HCT116 (cell line): ENCODE results near the gene TMEM109. TPM values are rescaled to one million over a fixed set of nuclear protein-coding genes. Genes with fewer than 3 reads are reported as not detected.

Source experiments
- ATAC-seq: fragments of 200-7000 bp; cut with Tn5 transposase; 2 replicates; pipeline ENCODE4 v1.9.1; 2020; ENCODE audit warnings: mild to moderate bottlenecking, moderate library complexity
- BruUV-seq: library from RNA; stranded (reverse); fragments of 400-500 nt; replicated peaks from 2 replicates; lab custom pipeline; 2021; lab: Mats Ljungman, UMichigan
- CTCF ChIA-PET: fragments of 300-600 bp; sonication (Branson Sonifier 250); formaldehyde crosslinking; loops from one replicate; lab custom pipeline; 2021; ENCODE audit warnings: antibody characterized with exemption; lab: Charles Lee
- POLR2A ChIA-PET: fragments of 300-600, 350-600 bp; sonication (Branson Sonifier 250); formaldehyde crosslinking; loops from one replicate; lab custom pipeline; 2021; ENCODE audit warnings: antibody characterized with exemption; lab: Charles Lee
- RAD21 ChIA-PET, 2 experiments: fragments of 300-600 bp; sonication (Branson Sonifier 250); formaldehyde crosslinking; loops; one replicate each; lab custom pipeline; 2023; ENCODE audit warnings: low total read pairs in 2 of 2; ENCODE audit not compliant: uncharacterized antibody in 2 of 2, unreplicated experiment in 2 of 2, low non-redundant PET in 1 of 2; lab: Charles Lee
- DNase-seq: peaks from one replicate; pipeline ENCODE4 v3.0.0-alpha.2; 2010; ENCODE audit warnings: low read depth, low spot score
- H2AFZ ChIP-seq: fragments of 200-600 bp; shearing (Covaris generic), sonication (generic); 2 replicates; pipeline ENCODE4 v1.6.1; 2017; ENCODE audit warnings: low read depth, mixed run types, mixed read lengths, antibody characterized with exemption, low read length; ENCODE audit not compliant: poor library complexity, severe bottlenecking
- H3K27ac ChIP-seq: 2 replicates; pipeline ENCODE4 v1.5.1; 2012; ENCODE audit warnings: low read depth, low read length
- H3K27me3 ChIP-seq: fragments of 200-600 bp; sonication (generic); 2 replicates; pipeline ENCODE4 v1.6.1; 2016; ENCODE audit warnings: mixed run types, low read length, mixed read lengths; ENCODE audit not compliant: insufficient read depth
- H3K36me3 ChIP-seq, 2 experiments: fragments of 200-500 bp in 1 of 2; fragments of 200-600 bp in 1 of 2; sonication (Bioruptor generic) in 1 of 2; sonication (generic) in 1 of 2; 2 replicates each; pipeline versions ENCODE4 v1.5.1 to v1.6.1; 2014 to 2016; ENCODE audit warnings: low read length in 2 of 2, inconsistent platforms in 1 of 2, mixed read lengths in 1 of 2, mixed run types in 1 of 2; ENCODE audit not compliant: insufficient read depth in 2 of 2, control insufficient read depth in 1 of 2
- H3K4me1 ChIP-seq, 2 experiments: fragments of 200-600 bp in 1 of 2; sonication (generic) in 1 of 2; 2 replicates each; pipeline versions ENCODE4 v1.5.1 to v1.6.1; 2012 to 2017; ENCODE audit warnings: low read length in 2 of 2, inconsistent platforms in 1 of 2, mild to moderate bottlenecking in 1 of 2, mixed read lengths in 1 of 2, mixed run types in 1 of 2, moderate library complexity in 1 of 2; ENCODE audit not compliant: insufficient read depth in 2 of 2, control insufficient read depth in 1 of 2
- H3K4me2 ChIP-seq: fragments of 200-600 bp; sonication (generic); 2 replicates; pipeline ENCODE4 v1.6.1; 2017; ENCODE audit warnings: mixed run types, low read length, mixed read lengths
- H3K4me3 ChIP-seq, 2 experiments: fragments of 200-600 bp in 1 of 2; sonication (generic) in 1 of 2; replicated peaks in 1 of 2; 2 replicates each; pipeline ENCODE4 v1.5.1; 2011 to 2016; ENCODE audit warnings: low read length in 2 of 2, control low read depth in 1 of 2, low read depth in 1 of 2, mild to moderate bottlenecking in 1 of 2, mixed read lengths in 1 of 2, mixed run types in 1 of 2
- H3K79me2 ChIP-seq: fragments of 200-600 bp; sonication (generic); 2 replicates; pipeline ENCODE4 v1.6.1; 2017; ENCODE audit warnings: mild to moderate bottlenecking, mixed run types, low read length, moderate library complexity, mixed read lengths; ENCODE audit not compliant: insufficient read depth
- H3K9ac ChIP-seq: fragments of 200-600 bp; sonication (generic); 2 replicates; pipeline ENCODE4 v1.6.1; 2016; ENCODE audit warnings: low read length, mixed read lengths
- H3K9me2 ChIP-seq: fragments of 200-600 bp; sonication (generic), shearing (Covaris generic); 2 replicates; pipeline ENCODE4 v1.6.1; 2017; ENCODE audit warnings: mixed run types, mild to moderate bottlenecking, moderate library complexity; ENCODE audit not compliant: insufficient read depth
- H3K9me3 ChIP-seq, 2 experiments: fragments of 200-500 bp in 1 of 2; fragments of 200-600 bp in 1 of 2; sonication (Bioruptor generic) in 1 of 2; sonication (generic) in 1 of 2; 2 replicates each; pipeline ENCODE4 v1.6.1; 2014 to 2017; ENCODE audit warnings: low read length in 2 of 2, mixed read lengths in 2 of 2, inconsistent platforms in 1 of 2, low read depth in 1 of 2, mild to moderate bottlenecking in 1 of 2, mixed run types in 1 of 2, moderate library complexity in 1 of 2; ENCODE audit not compliant: control insufficient read depth in 1 of 2, insufficient read depth in 1 of 2
- H4K20me1 ChIP-seq: fragments of 200-600 bp; sonication (generic), shearing (Covaris generic); 2 replicates; pipeline ENCODE4 v1.6.1; 2017; ENCODE audit warnings: mixed run types, mild to moderate bottlenecking, moderate library complexity; ENCODE audit not compliant: insufficient read depth
- CBX3 ChIP-seq: IDR thresholded peaks from 2 replicates; pipeline ENCODE4 v1.6.1; 2012; ENCODE audit warnings: low read depth
- CEBPB ChIP-seq: IDR thresholded peaks from 2 replicates; pipeline ENCODE4 v1.6.1; 2012; ENCODE audit warnings: low read depth
- ELF1 ChIP-seq: IDR thresholded peaks from 2 replicates; pipeline ENCODE4 v1.6.1; 2012; ENCODE audit warnings: low read depth, borderline replicate concordance
- EZH2phosphoT487 ChIP-seq: fragments of 200-600 bp; IDR thresholded peaks from 2 replicates; pipeline ENCODE4 v1.6.1; 2018; ENCODE audit warnings: antibody characterized with exemption, borderline replicate concordance
- FOSL1 ChIP-seq: IDR thresholded peaks from 2 replicates; pipeline ENCODE4 v1.6.1; 2012; ENCODE audit warnings: low read depth
- JUND ChIP-seq: IDR thresholded peaks from 2 replicates; pipeline ENCODE4 v1.6.1; 2012
- POLR2AphosphoS5 ChIP-seq: IDR thresholded peaks from 2 replicates; pipeline ENCODE4 v1.6.1; 2011; ENCODE audit warnings: mild to moderate bottlenecking, low read depth, low read length, moderate library complexity
- SP1 ChIP-seq: IDR thresholded peaks from 2 replicates; pipeline ENCODE4 v1.6.1; 2012; ENCODE audit warnings: low read depth
- YY1 ChIP-seq: IDR thresholded peaks from 2 replicates; pipeline ENCODE4 v1.6.1; 2011; ENCODE audit warnings: low read length, low read depth, moderate library complexity, mild to moderate bottlenecking; ENCODE audit not compliant: insufficient replicate concordance; ENCODE audit errors: extremely low read depth
- ZFX ChIP-seq: fragments of 450-650 bp; IDR thresholded peaks from 2 replicates; pipeline ENCODE4 v1.6.1; 2017
- ZNF274 ChIP-seq: fragments of 200-500 bp; sonication (Bioruptor generic); IDR thresholded peaks from 2 replicates; pipeline ENCODE4 v1.6.1; 2014; ENCODE audit warnings: mild to moderate bottlenecking, low read depth, low read length, inconsistent platforms
- intact Hi-C: fragments of 100-400 bp; cut with micrococcal nuclease; formaldehyde crosslinking; loops from 2 replicates; pipeline ENCODE4 v1.10.0; 2022
- total RNA-seq: library from RNA; stranded (reverse); gene quantifications from one replicate; pipeline ENCODE4 v1.2.1, GENCODE V29; 2021; ENCODE audit not compliant: unreplicated experiment
- TF ChIP-seq, protein P1 (sequence below): IDR thresholded peaks from 2 replicates; pipeline ENCODE4 v1.6.1; 2011; ENCODE audit warnings: mild to moderate bottlenecking, low read length, moderate library complexity; ENCODE audit not compliant: insufficient replicate concordance; ENCODE audit errors: extremely low read depth
- TF ChIP-seq, protein P2 (sequence below), 3 experiments: fragments of 200-600 bp in 1 of 3; sonication (generic) in 1 of 3; IDR thresholded peaks in 2 of 3; conservative IDR thresholded peaks in 1 of 3; 2 replicates each; pipeline ENCODE4 v1.5.1; 2012 to 2017; ENCODE audit warnings: low read depth in 2 of 3, low read length in 2 of 3, antibody characterized with exemption in 1 of 3, borderline replicate concordance in 1 of 3, control low read depth in 1 of 3, mild to moderate bottlenecking in 1 of 3, mixed read lengths in 1 of 3, mixed run types in 1 of 3, moderate library complexity in 1 of 3; ENCODE audit not compliant: insufficient read depth in 1 of 3
- TF ChIP-seq, protein P3 (sequence below): IDR thresholded peaks from 2 replicates; pipeline ENCODE4 v1.6.1; 2012

Gene TMEM109
- total RNA-seq, 1 experiment from 2014 or later: 44.4 TPM

DNA sequence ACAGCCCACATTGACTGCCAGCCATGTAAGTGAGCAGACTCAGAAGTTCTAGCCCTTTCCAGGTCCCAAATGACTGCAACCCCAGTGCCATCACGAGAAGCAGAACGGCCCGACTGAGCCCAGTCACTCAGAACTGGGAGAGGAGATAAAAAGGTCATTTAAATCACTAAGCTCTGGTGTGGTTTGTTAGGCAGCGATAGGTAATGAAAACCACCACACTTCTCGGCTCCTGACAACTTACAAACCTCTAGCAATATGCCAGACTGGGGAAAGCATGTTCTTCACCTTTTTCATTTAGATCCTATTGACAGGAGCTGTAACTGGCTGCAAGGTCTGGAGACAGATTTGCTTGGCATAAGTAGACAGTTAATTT is 31.3 kb downstream of the TMEM109 start (continued):
- TF ChIP-seq, protein P1, sequence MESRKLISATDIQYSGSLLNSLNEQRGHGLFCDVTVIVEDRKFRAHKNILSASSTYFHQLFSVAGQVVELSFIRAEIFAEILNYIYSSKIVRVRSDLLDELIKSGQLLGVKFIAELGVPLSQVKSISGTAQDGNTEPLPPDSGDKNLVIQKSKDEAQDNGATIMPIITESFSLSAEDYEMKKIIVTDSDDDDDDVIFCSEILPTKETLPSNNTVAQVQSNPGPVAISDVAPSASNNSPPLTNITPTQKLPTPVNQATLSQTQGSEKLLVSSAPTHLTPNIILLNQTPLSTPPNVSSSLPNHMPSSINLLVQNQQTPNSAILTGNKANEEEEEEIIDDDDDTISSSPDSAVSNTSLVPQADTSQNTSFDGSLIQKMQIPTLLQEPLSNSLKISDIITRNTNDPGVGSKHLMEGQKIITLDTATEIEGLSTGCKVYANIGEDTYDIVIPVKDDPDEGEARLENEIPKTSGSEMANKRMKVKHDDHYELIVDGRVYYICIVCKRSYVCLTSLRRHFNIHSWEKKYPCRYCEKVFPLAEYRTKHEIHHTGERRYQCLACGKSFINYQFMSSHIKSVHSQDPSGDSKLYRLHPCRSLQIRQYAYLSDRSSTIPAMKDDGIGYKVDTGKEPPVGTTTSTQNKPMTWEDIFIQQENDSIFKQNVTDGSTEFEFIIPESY: no peak
- TF ChIP-seq EZH2phosphoT487 (no peak), CEBPB (no peak), ZNF274 (no peak), CBX3 (no peak), ZFX (no peak), JUND (no peak), SP1 (no peak)
- TF ChIP-seq, protein P2, sequence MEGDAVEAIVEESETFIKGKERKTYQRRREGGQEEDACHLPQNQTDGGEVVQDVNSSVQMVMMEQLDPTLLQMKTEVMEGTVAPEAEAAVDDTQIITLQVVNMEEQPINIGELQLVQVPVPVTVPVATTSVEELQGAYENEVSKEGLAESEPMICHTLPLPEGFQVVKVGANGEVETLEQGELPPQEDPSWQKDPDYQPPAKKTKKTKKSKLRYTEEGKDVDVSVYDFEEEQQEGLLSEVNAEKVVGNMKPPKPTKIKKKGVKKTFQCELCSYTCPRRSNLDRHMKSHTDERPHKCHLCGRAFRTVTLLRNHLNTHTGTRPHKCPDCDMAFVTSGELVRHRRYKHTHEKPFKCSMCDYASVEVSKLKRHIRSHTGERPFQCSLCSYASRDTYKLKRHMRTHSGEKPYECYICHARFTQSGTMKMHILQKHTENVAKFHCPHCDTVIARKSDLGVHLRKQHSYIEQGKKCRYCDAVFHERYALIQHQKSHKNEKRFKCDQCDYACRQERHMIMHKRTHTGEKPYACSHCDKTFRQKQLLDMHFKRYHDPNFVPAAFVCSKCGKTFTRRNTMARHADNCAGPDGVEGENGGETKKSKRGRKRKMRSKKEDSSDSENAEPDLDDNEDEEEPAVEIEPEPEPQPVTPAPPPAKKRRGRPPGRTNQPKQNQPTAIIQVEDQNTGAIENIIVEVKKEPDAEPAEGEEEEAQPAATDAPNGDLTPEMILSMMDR (IDR thresholded peaks at IDR 0.05 in 2 of 3, conservative IDR thresholded peaks at IDR 0.05 in 1 of 3; ENCODE audit: borderline replicate concordance in 1 of 3, insufficient read depth in 1 of 3, low read depth in 2 of 3, low read length in 2 of 3): no peak
- TF ChIP-seq, protein P3, sequence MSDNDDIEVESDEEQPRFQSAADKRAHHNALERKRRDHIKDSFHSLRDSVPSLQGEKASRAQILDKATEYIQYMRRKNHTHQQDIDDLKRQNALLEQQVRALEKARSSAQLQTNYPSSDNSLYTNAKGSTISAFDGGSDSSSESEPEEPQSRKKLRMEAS: no peak

DNA sequence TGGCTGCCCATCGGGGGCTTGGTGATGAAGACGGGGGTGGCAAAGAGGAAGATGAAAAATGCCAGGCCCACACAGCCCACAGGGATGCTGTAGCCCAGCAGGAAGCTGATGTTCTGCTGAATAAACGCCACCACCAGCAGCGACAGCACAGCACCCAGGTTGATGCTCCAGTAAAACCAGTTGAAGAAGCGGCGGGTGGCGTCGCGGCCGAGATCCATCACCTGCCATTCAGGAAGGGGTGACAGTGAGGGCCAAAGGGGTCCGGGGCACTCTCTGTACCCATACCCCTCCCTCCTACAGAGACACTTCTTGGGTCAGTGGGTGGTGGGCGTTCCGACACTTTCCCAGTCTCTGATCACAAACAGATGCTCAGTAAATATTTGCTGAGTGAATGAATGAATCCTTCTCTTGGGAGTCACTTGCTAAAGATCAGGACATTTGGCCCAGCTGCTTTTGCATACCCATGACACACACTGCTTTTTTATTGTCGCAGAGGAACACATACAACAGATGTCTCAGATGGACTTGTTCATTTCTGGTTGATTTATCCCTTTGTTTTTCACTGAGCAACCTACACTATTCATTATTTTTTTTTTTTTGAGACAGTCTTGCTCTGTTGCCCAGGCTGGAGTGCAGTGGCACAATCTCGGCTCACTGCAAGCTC is 32.8 kb downstream of the TMEM109 start:
- H3K9ac ChIP-seq: no peak overlapping the region
- no peak overlapping the region for H3K4me2 ChIP-seq
- no peak for DNase-seq
- H3K9me2 ChIP-seq: no peaks in the 10 kb centered on the region
- H3K36me3 ChIP-seq: no peaks in the 10 kb centered on the region
- intact Hi-C loops: no loop called here
- no peaks in the 10 kb centered on the region for H4K20me1 ChIP-seq
- no peaks in the 10 kb centered on the region for H3K27me3 ChIP-seq
- no peak for ATAC-seq
- H3K79me2 ChIP-seq: no peaks in the 10 kb centered on the region
- no TSS peak for BruUV-seq
- no peaks in the 10 kb centered on the region for H3K4me1 ChIP-seq
- no peaks in the 10 kb centered on the region for H3K9me3 ChIP-seq
- no peak overlapping the region for H2AFZ ChIP-seq
- TF ChIP-seq SP1 (no peak), ELF1 (no peak), EZH2phosphoT487 (no peak), POLR2AphosphoS5 (no peak), YY1 (no peak), CBX3 (no peak), CEBPB (no peak), FOSL1 (no peak)
- TF ChIP-seq, all 23 proteins: peak for 0
- H3K4me3 ChIP-seq: no peak overlapping the region
- CTCF ChIA-PET: no interaction called here
- POLR2A ChIA-PET: no interaction called here
- RAD21 ChIA-PET: no interaction called here
- no peak overlapping the region for H3K27ac ChIP-seq
